MM.1S (cell line): Measurements from ENCODE around the gene ADK.
A peak's percentile ranks its signal among the peaks of the same experiment; 100 is the strongest.

ENCODE experiments used
- DNase-seq: peaks from one replicate; pipeline ENCODE4 v3.0.0-alpha.2; 2015
- H2AFZ ChIP-seq: fragments of 300-600 bp; sonication (generic); 2 replicates; pipeline ENCODE4 v1.6.0; 2016; ENCODE audit warnings: antibody characterized with exemption, low read length
- H3F3A ChIP-seq: fragments of 300-600 bp; sonication (generic); 2 replicates; pipeline ENCODE4 v1.6.1; 2016; ENCODE audit warnings: mild to moderate bottlenecking, antibody characterized with exemption, low read length, moderate library complexity, mixed read lengths; ENCODE audit not compliant: insufficient read depth
- H3K27ac ChIP-seq: fragments of 300-600 bp; sonication (generic); 2 replicates; pipeline ENCODE4 v1.5.1; 2016; ENCODE audit warnings: mild to moderate bottlenecking, low read length
- H3K27me3 ChIP-seq: fragments of 300-600 bp; sonication (generic); replicated peaks from 2 replicates; pipeline ENCODE4 v1.6.0; 2016; ENCODE audit warnings: low read length; ENCODE audit not compliant: insufficient read depth
- H3K36me3 ChIP-seq: fragments of 300-600 bp; sonication (generic); replicated peaks from 2 replicates; pipeline ENCODE4 v1.6.1; 2016; ENCODE audit warnings: mild to moderate bottlenecking, low read length, mixed read lengths; ENCODE audit not compliant: insufficient read depth
- H3K4me1 ChIP-seq: fragments of 300-600 bp; sonication (generic); 2 replicates; pipeline ENCODE4 v1.6.1; 2016; ENCODE audit warnings: low read length, mixed read lengths
- H3K4me2 ChIP-seq: fragments of 300-600 bp; sonication (generic); 2 replicates; pipeline ENCODE4 v1.6.0; 2016; ENCODE audit warnings: low read depth, low read length
- H3K4me3 ChIP-seq: fragments of 300-600 bp; sonication (generic); 2 replicates; pipeline ENCODE4 v1.5.1; 2016; ENCODE audit warnings: low read length, mixed read lengths
- H3K79me2 ChIP-seq: fragments of 300-600 bp; sonication (generic); 2 replicates; pipeline ENCODE4 v1.6.1; 2016; ENCODE audit warnings: mixed run types, low read length, mixed read lengths
- H3K9ac ChIP-seq: fragments of 300-600 bp; sonication (generic); 2 replicates; pipeline ENCODE4 v1.6.1; 2016; ENCODE audit warnings: low read length, mixed read lengths
- H3K9me2 ChIP-seq: fragments of 300-600 bp; sonication (generic); replicated peaks from 2 replicates; pipeline ENCODE4 v1.6.1; 2016; ENCODE audit warnings: mild to moderate bottlenecking, low read length, mixed read lengths; ENCODE audit not compliant: insufficient read depth
- H3K9me3 ChIP-seq: fragments of 300-600 bp; sonication (generic); replicated peaks from 2 replicates; pipeline ENCODE4 v1.6.1; 2016; ENCODE audit warnings: mild to moderate bottlenecking, low read length, mixed read lengths; ENCODE audit not compliant: insufficient read depth
- H4K20me1 ChIP-seq: fragments of 300-600 bp; sonication (generic); 2 replicates; pipeline ENCODE4 v1.6.1; 2016; ENCODE audit warnings: mild to moderate bottlenecking, low read length, moderate library complexity, mixed read lengths; ENCODE audit not compliant: insufficient read depth
- CTCF ChIP-seq: fragments of 300-600 bp; sonication (generic); IDR thresholded peaks from 2 replicates; pipeline ENCODE4 v1.5.1; 2016; ENCODE audit warnings: antibody characterized with exemption, low read length, mixed read lengths
- EZH2 ChIP-seq: fragments of 300-600 bp; sonication (generic); optimal IDR thresholded peaks from 2 replicates; pipeline ENCODE3; 2017; ENCODE audit warnings: low read depth, mild to moderate bottlenecking, antibody characterized with exemption, low read length, mixed read lengths
- EZH2phosphoT487 ChIP-seq: fragments of 300-600 bp; sonication (generic); IDR thresholded peaks from 2 replicates; pipeline ENCODE4 v1.6.1; 2018; ENCODE audit warnings: antibody characterized with exemption, low read length

ADK gene

GRCh38 chr10:74233281-74233680 is 82.3 kb downstream of the ADK start:
- no peak overlapping the region for H3K4me2 ChIP-seq

GRCh38 chr10:74234569-74234968 is 83.5 kb downstream of the ADK start:
- no peaks in the 10 kb centered on the region for H3K4me1 ChIP-seq
- no peaks in the 10 kb centered on the region for H3K79me2 ChIP-seq
- H3K36me3 ChIP-seq, result no peaks in the 10 kb centered on the region
- H3K4me2 ChIP-seq, result no peak overlapping the region
- no peaks in the 10 kb centered on the region for H3F3A ChIP-seq
- no peaks in the 10 kb centered on the region for H4K20me1 ChIP-seq
- H3K9ac ChIP-seq, result no peak overlapping the region
- no peak overlapping the region for H2AFZ ChIP-seq
- H3K9me2 ChIP-seq, result no peaks in the 10 kb centered on the region
- no peak overlapping the region for H3K27ac ChIP-seq
- TF ChIP-seq EZH2phosphoT487, result no peak
- TF ChIP-seq EZH2, result no peak
- TF ChIP-seq CTCF, result peak; percentile 33
- no peaks in the 10 kb centered on the region for H3K9me3 ChIP-seq
- no peak for DNase-seq
- no peak overlapping the region for H3K4me3 ChIP-seq
- H3K27me3 ChIP-seq, result no peaks in the 10 kb centered on the region

More at GRCh38 chr10:74233281-74233680, 82.3 kb downstream of the ADK start:
- Histone ChIP-seq H3K9ac (no peak overlapping the region), H3K79me2 (no peaks in the 10 kb centered on the region), H2AFZ (no peak overlapping the region), H4K20me1 (no peaks in the 10 kb centered on the region), H3K4me3 (no peak overlapping the region), H3K36me3 (no peaks in the 10 kb centered on the region), H3K9me3 (no peaks in the 10 kb centered on the region), H3F3A (no peaks in the 10 kb centered on the region), H3K9me2 (no peaks in the 10 kb centered on the region), H3K4me1 (peaks cover 3% of the 10 kb centered on the region), H3K27me3 (no peaks in the 10 kb centered on the region), H3K27ac (no peak overlapping the region)
- TF ChIP-seq EZH2, result no peak
- TF ChIP-seq CTCF, result no peak
- no peak for TF ChIP-seq EZH2phosphoT487
- no peak for DNase-seq

GRCh38 chr10:74238031-74238431 is 87.0 kb downstream of the ADK start:
- Histone ChIP-seq H3K4me3 (no peak overlapping the region), H4K20me1 (no peaks in the 10 kb centered on the region), H3K9me2 (no peaks in the 10 kb centered on the region), H3K4me1 (no peaks in the 10 kb centered on the region), H3K27me3 (no peaks in the 10 kb centered on the region), H2AFZ (no peak overlapping the region), H3K36me3 (no peaks in the 10 kb centered on the region), H3K27ac (no peak overlapping the region), H3K4me2 (no peak overlapping the region), H3F3A (no peaks in the 10 kb centered on the region), H3K9ac (no peak overlapping the region), H3K9me3 (no peaks in the 10 kb centered on the region), H3K79me2 (no peaks in the 10 kb centered on the region)
- TF ChIP-seq CTCF (no peak), EZH2 (no peak), EZH2phosphoT487 (no peak)
- DNase-seq, result no peak
